Articular chondrocyte of knee joint (primary cell): Measurements from ENCODE around the gene TMEM213. TPM values are rescaled to one million over a fixed set of nuclear protein-coding genes. Genes with fewer than 3 reads are reported as not detected.

Experiments used
- small RNA-seq: library from RNA; depleted of rRNA; stranded (forward); fragments of <200 nt; gene quantifications from one replicate; pipeline ENCODE3, GENCODE V24; 2012
- total RNA-seq: library from RNA; depleted of rRNA; stranded (reverse); fragments of >200 nt; gene quantifications from 2 replicates; pipeline ENCODE4 v1.2.3, GENCODE V29; 2012

Gene TMEM213, protein sequence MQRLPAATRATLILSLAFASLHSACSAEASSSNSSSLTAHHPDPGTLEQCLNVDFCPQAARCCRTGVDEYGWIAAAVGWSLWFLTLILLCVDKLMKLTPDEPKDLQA
- not detected in 2 replicates for total RNA-seq

DNA sequence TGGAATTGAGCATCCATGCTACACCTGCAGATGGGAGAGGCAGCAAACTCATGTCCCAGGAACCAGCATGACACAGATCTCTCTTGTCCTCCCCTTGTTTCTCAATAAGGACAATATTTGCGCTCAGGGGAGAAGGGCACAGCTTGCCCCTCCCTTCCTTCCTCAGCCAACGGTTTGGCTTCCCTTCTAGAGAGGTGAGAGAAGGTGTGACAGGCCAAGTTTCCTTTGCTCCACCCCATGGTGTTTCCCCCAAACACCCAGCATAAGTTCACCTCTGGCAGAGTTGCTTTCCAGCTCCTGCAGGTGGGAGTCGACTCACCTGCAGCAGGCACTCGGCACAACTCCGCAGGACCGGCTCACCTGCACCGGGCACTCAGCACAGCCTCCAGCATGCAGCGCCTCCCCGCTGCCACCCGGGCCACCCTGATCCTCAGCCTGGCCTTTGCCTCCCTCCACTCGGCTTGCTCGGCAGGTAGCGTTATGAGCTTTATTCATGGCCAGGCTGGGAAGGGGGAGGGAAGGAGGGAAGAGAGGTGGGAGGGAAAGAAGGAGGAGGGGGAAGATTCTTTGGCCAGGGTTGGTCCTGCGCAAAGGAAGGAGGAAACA lies at the start of gene TMEM213, which contains the start of gene ATP6V0A4:
Gene TMEM213, plus strand, starts transcription at position 280 of the 606 bp plus-strand sequence. Its CDS starts 111 bp downstream, at position 391.
Gene ATP6V0A4, minus strand, starts transcription at position 482 of the 606 bp plus-strand sequence. CDS start 26,949 bp downstream, outside the sequence.

Small RNA genes lying within 50 kb of the gene (small RNA-seq; reads per million reads assigned to genes)
- not detected for gene RNU6-1272P

Other genes with a start within 250 kb of the TMEM213 start
- gene SVOPL, start 96.6 kb upstream of the TMEM213 start, total RNA-seq, result not detected in 2 replicates
- 0.22 TPM in 1 of 2 replicates, not detected in the other for gene ATP6V0A4, start 202 bp downstream of the TMEM213 start, total RNA-seq
- 1.0 and 1.4 TPM in 2 replicates for gene KIAA1549, start 183.4 kb downstream of the TMEM213 start, total RNA-seq
- 10.3 and 11.7 TPM in 2 replicates for gene ZC3HAV1L, start 238.0 kb downstream of the TMEM213 start, total RNA-seq